ENCODE data around the gene TSPEAR. TPM values are rescaled to one million over a fixed set of nuclear protein-coding genes. Genes with fewer than 3 reads are reported as not detected.
"Not testable (repeated sequence)": the region's sequence is repeated elsewhere in the genome, so short reads cannot be mapped to it uniquely, and the experiment has no call there.

Gene TSPEAR
- total and polyA plus RNA-seq, 7 donors, result not detected

DNA sequence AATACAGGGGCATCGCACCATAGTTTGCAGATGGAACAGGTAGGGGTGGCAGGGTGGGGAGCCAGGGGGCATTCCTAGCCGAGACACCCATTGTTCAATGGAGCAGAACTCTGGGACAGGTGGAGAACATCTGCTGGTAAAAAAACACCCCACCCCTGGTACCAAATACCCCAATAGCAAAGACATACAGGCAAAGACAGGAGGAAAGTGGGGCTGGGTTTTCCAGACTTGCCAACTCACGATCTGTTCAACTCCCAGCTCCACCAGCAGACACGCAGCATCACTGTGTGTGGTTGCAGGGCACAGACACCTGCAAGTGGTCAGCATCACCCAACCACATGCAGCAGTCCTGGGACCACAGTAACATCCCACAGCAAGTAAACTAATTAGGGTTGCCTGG is 99.8 kb downstream of the TSPEAR start:
- intact Hi-C loops (cut with DNase I), result no loop called here
- ATAC-seq (no peak), DNase-seq (no peak)

GRCh38 chr21:44610157-44610843 is 101.1 kb downstream of the TSPEAR start:
- H3K4me1 ChIP-seq; intact Hi-C loops (cut with DNase I); ATAC-seq; H3K9me3 ChIP-seq; H3K4me3 ChIP-seq; DNase-seq; H3K27ac ChIP-seq; H3K36me3 ChIP-seq (ENCODE audit: insufficient read depth in 1 of 2, low read depth in 1 of 2): not testable (repeated sequence)
- peaks cover 0 to 25% (median 13%) of the 10 kb centered on the region in 3 donors for H3K27me3 ChIP-seq (ENCODE audit: insufficient read depth in 3 of 3, low read length in 2 of 3)
- WGBS, 3 donors, result 94 to 96% (median 95%) methylated on average over 7 of the region's 7 CpGs

More for the DNA sequence above, 99.8 kb downstream of the TSPEAR start:
- Histone ChIP-seq H3K4me3 (no peak overlapping the region), H3K36me3 (ENCODE audit: insufficient read depth in 1 of 2, low read depth in 1 of 2) (no peaks in the 10 kb centered on the region), H3K9me3 (peaks cover 6% of the 10 kb centered on the region), H3K4me1 (no peaks in the 10 kb centered on the region), H3K27me3 (ENCODE audit: insufficient read depth in 3 of 3, low read length in 2 of 3) (peaks cover 0 to 37% (median 13%) of the 10 kb centered on the region in 3 donors), H3K27ac (no peak overlapping the region)
- TF ChIP-seq CTCF (IDR thresholded peaks at IDR 0.05), result no peak
- 78 to 84% (median 80%) methylated on average over 4 of the region's 4 CpGs for WGBS, 3 donors

DNA sequence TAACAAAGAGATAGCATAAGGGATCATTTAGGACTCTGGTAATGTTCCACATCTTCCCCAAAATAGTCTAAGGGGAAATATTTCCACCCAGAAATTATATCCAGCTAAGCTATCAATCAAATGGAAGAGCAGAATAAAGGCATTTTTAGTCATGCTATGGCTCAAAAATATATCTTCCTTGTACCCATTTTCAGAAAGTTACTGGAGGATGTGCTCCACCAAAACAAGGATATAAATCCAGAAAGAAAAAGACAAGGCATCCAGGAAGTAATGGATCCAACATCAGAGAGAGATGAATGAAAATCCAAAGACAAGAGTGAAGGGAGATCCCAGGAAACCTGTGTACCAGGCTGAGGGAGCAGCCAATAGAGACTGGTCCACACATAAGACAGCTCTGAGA is 102.2 kb downstream of the TSPEAR start:
- no peak for DNase-seq
- Histone ChIP-seq H3K9me3 (peaks cover 6% of the 10 kb centered on the region), H3K27me3 (ENCODE audit: insufficient read depth in 3 of 3, low read length in 2 of 3) (peaks cover 0 to 22% (median 12%) of the 10 kb centered on the region in 3 donors), H3K27ac (no peak overlapping the region), H3K4me1 (no peaks in the 10 kb centered on the region), H3K36me3 (ENCODE audit: insufficient read depth in 1 of 2, low read depth in 1 of 2) (no peaks in the 10 kb centered on the region), H3K4me3 (no peak overlapping the region)
- TF ChIP-seq CTCF (IDR thresholded peaks at IDR 0.05), result no peak
- no peak for ATAC-seq
- intact Hi-C loops (cut with DNase I), result no loop called here

GRCh38 chr21:44606495-44606894 is 104.9 kb downstream of the TSPEAR start:
- DNase-seq (no peak), ATAC-seq (no peak)
- Histone ChIP-seq H3K36me3 (ENCODE audit: insufficient read depth in 1 of 2, low read depth in 1 of 2) (no peaks in the 10 kb centered on the region), H3K27me3 (ENCODE audit: insufficient read depth in 3 of 3, low read length in 2 of 3) (peaks cover 0 to 31% (median 9%) of the 10 kb centered on the region in 3 donors), H3K4me3 (no peak overlapping the region), H3K27ac (no peak overlapping the region), H3K9me3 (peaks cover 6% of the 10 kb centered on the region), H3K4me1 (no peaks in the 10 kb centered on the region)
- intact Hi-C loops (cut with DNase I), result no loop called here
- WGBS, 3 donors, result 68 to 82% (median 74%) methylated on average over 4 of the region's 4 CpGs
- no peak for TF ChIP-seq CTCF (IDR thresholded peaks at IDR 0.05)

GRCh38 chr21:44603911-44604310 is 107.5 kb downstream of the TSPEAR start:
- no peak for DNase-seq
- intact Hi-C loops (cut with DNase I), result no loop called here
- WGBS, 3 donors, result 80 to 83% (median 83%) methylated on average over 8 of the region's 8 CpGs
- Histone ChIP-seq H3K36me3 (ENCODE audit: insufficient read depth in 1 of 2, low read depth in 1 of 2) (no peaks in the 10 kb centered on the region), H3K9me3 (peaks cover 1% of the 10 kb centered on the region), H3K27ac (no peak overlapping the region), H3K4me1 (no peaks in the 10 kb centered on the region), H3K4me3 (no peak overlapping the region), H3K27me3 (ENCODE audit: insufficient read depth in 3 of 3, low read length in 2 of 3) (peaks cover 0 to 51% (median 10%) of the 10 kb centered on the region in 3 donors)
- no peak for TF ChIP-seq CTCF (IDR thresholded peaks at IDR 0.05)
- ATAC-seq, result no peak

Measured in psoas muscle (tissue), 8 donors.